ENCODE data around the gene PDZRN3. TPM values are rescaled to one million over a fixed set of nuclear protein-coding genes. Genes with fewer than 3 reads are reported as not detected.

The PDZRN3 gene
- total RNA-seq, 1 experiment from 2014 or later, result 1.4 TPM

DNA sequence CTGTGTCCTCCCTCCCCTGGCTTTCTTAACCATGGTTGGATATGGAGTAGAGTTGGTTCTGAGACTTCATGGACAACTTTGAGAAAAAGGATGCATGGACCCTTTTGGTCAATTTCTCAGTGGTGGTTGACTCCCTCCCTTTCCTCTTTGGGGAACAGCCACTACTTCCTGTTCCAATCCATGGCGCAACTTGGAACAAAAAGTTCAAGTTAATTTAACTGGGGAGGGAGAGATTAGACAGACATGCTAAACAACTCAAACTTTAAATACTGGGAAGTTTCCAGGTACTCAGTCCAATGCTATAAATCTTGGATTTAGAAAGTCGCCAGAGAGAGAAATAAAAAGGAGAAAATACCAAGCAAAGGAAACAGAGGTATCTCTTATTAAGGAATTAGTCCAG is 202.2 kb downstream of the PDZRN3 start:
- no peak for DNase-seq (ENCODE audit: low read depth)
- in situ Hi-C loops (cut with HindIII; ENCODE audit: low pct_unique_long_range_greater_than_20kb, low sequenced_read_pairs), result no loop called here

DNA sequence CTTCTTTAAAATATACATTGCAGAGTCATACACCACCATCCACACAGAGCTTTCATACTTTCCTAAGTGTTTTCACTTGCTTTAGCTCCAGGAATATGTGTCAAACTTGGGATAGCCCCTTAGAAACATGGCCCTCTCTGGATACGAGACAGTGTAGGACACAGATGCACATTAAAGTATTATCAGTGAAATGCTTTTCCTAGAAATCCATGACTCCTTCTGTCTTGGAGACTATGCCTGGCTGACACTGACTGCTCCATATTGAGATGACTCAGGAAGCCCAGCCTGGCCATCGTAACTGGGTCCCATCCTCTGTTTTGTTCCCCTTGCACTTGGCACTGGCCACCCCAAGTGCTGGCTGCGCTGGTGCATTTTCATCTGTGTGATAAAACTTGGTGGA is 204.8 kb downstream of the PDZRN3 start:
- in situ Hi-C loops (cut with HindIII; ENCODE audit: low pct_unique_long_range_greater_than_20kb, low sequenced_read_pairs), result no loop called here
- no peak for DNase-seq (ENCODE audit: low read depth)

DNA sequence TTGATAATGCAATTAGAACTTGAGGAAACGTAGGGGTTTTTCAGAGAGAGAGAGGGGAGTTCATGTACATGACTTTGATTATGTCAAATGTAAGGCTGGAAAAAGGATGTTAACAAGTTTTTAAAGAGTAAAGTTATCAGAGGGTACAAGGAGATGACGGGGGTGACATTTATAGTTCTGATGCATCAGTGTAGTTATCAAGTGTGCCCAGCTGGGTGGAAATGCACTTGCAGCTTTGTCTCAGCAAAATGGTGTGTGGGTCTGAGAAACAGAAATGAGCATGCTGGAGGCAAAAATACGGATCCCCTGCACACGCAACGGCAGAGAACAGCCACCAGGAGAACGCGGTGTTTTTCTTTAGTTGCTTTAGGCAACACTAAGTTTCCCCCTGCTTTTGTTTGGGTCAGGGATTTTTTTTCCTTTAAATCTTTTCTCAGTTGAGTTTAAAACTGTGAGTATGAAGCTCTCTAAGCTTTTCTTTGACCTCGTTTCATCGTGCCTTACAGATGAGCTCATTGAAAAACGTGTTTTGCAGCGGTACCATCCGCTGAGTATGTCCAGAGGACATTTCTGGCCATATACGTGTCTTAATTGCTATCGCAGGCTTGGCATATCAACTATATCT is 205.4 kb downstream of the PDZRN3 start:
- no peak for DNase-seq (ENCODE audit: low read depth)

DNA sequence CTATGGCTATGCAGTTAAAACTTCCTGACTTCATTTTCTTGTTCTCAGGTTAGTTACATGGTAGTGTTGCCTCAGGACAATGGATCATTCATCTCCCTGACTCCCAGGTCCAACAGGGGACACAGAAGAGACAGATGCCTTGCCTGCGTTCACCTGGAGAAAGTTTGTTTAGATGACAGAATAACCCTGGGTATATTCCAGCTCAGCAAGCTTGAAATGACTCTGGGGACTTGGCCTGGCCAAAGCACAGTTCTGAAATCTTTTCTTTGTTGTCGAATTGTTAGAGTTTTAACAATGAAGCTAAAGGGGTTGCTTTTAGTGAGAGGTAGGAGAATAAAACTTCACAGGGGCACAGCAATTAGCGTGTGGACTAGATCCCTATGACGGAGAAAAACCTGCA is 206.1 kb downstream of the PDZRN3 start:
- in situ Hi-C loops (cut with HindIII; ENCODE audit: low pct_unique_long_range_greater_than_20kb, low sequenced_read_pairs), result no loop called here
- no peak for DNase-seq (ENCODE audit: low read depth)

More for the DNA sequence above, 205.4 kb downstream of the PDZRN3 start:
- in situ Hi-C loops (cut with HindIII; ENCODE audit: low pct_unique_long_range_greater_than_20kb, low sequenced_read_pairs), result no loop called here

DNA sequence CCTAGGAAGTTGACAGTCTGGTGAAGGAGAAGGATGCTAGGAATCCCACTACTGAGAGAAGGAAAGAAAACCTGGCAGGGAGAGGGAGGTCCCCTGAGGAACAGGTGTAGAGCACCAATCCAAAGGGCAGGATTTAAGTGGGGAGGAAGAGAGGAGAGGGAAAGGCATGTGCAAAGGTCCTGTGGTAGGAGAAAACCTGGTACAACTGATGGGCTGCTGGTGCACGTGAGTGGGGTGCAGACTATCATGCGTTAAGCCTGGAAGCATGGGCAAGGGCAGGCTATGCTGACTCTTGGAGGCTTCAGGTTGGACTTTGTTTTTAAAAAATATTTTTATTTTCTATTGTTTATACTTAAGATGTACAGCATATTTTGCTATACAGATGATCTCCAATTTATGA is 209.6 kb downstream of the PDZRN3 start:
- no peak for DNase-seq (ENCODE audit: low read depth)
- in situ Hi-C loops (cut with HindIII; ENCODE audit: low pct_unique_long_range_greater_than_20kb, low sequenced_read_pairs), result no loop called here

DNA sequence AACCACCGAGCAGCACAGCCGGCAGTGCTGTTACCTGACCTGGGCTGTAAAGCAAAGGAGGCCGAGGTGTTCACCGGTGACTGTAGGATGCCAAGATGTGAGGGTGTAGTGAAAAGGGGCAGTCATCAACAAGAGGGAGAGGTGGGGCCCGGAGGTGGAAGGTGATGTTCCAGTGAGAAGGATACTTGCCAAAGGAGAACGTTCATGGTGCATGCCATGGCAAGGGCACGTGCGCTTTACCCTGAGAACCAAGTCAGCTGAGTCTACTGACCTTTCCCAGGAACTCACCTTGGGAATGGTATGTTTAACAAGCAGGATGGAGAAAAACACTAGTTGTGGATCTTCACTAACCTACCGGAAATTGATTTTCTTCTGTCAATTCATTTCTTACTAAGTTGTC is 211.1 kb downstream of the PDZRN3 start:
- no peak for DNase-seq (ENCODE audit: low read depth)
- in situ Hi-C loops (cut with HindIII; ENCODE audit: low pct_unique_long_range_greater_than_20kb, low sequenced_read_pairs), result no loop called here

DNA sequence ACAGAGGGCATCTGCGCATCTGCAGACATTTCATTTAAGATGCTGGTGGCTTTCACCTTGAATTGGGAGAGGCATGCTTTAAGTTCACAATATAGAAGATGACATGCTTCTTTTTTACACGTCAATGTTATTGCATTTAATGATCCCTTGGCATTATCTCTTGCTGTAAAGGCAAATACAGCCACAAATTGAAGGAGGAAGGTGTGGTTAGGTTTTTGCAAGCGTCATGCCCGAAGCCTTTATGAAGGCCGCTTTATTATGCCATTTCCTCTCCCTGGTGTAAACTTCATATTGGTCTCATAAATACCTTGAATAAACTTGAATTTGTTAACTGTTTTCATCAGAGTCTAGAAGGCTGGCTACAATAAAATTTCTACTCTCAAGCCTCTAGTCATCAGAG is 212.7 kb downstream of the PDZRN3 start:
- DNase-seq (ENCODE audit: low read depth), result no peak
- in situ Hi-C loops (cut with HindIII; ENCODE audit: low pct_unique_long_range_greater_than_20kb, low sequenced_read_pairs), result no loop called here

DNA sequence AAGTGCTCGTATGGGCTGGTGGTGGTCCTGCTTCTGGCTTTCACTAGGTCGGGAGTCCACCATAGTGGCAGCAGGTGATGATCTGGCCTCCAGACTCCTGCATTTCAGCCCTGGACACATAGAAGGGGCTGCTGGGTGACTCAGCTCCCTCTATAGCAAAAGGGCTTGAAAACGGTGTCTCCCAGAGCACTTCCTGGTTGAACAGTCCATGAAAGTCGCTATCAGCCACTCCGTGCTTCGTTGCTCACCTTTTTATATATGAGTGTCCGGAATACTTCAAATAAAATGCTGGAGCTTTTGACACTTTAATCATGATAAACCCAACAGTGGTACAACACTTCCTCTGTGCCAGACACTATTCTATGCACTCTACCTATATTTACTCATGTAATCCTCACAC is 213.2 kb downstream of the PDZRN3 start:
- in situ Hi-C loops (cut with HindIII; ENCODE audit: low pct_unique_long_range_greater_than_20kb, low sequenced_read_pairs), result no loop called here
- DNase-seq (ENCODE audit: low read depth), result no peak

DNA sequence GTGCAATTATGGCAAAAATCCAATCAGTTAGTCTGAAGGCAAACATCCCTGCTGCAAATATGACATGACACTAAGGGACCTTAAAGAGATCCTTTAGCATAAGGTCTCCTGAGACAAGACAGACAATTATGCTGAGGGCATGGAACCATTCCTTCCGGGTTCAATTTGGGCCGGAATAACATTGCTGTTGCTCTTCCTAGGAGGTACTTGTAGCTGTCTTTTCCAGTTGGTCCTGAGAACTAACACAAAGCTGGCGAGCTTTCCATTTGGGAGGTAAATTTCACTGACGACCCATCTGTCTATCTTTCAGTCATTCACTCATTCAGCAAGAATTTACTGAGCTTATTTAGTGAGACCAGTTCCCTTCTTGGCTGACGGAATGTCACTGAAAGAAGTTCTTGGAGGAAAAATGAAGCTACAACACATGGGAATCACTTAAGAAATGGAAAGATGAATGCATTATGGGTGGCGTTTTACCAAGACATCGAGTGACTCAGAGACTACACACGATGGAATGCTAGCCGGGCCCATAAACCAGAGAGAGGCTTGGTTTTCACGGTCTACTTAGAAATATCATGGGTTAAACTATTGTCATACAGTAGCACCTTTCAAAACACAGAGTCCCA is 215.5 kb downstream of the PDZRN3 start:
- DNase-seq (ENCODE audit: low read depth), result no peak
- in situ Hi-C loops (cut with HindIII; ENCODE audit: low pct_unique_long_range_greater_than_20kb, low sequenced_read_pairs), result no loop called here

DNA sequence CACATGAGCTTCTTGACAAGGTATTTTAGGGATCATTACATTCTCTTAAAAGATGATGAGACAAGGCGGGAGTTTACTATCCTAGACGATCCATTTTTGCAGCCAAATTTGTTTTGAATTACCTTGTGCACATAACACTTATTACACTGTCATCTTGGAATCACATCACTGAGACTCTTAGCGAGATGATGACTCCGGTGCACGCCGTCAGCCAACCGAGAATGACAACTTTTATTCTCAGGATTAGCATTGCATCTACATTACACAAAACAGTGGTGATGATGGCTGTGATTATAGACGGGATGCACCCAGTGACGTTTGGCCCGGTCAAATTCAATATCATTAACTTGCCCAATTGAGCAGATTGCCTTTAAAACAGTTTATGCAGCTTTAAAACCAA is 216.1 kb downstream of the PDZRN3 start:
- DNase-seq (ENCODE audit: low read depth), result no peak
- in situ Hi-C loops (cut with HindIII; ENCODE audit: low pct_unique_long_range_greater_than_20kb, low sequenced_read_pairs), result no loop called here

DNA sequence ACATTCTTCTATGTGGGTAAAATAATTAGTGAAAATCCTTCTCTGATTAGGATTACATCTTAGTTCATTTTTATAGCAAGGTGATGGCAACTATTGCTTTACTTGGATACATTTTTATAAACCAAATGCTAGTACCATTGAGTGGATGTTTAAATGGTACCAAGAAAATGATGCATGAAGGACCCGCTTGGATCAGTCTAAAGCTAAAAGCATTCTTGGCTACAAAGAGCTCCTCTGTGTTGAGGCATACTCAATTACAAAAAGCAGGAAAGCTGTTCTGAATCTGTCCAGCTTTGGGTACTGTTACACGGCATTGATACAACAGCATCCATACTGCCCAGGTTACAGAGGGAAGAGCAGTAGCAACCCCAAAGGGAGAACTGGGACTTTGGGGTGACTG is 217.2 kb downstream of the PDZRN3 start:
- in situ Hi-C loops (cut with HindIII; ENCODE audit: low pct_unique_long_range_greater_than_20kb, low sequenced_read_pairs), result no loop called here
- DNase-seq (ENCODE audit: low read depth), result no peak

DNA sequence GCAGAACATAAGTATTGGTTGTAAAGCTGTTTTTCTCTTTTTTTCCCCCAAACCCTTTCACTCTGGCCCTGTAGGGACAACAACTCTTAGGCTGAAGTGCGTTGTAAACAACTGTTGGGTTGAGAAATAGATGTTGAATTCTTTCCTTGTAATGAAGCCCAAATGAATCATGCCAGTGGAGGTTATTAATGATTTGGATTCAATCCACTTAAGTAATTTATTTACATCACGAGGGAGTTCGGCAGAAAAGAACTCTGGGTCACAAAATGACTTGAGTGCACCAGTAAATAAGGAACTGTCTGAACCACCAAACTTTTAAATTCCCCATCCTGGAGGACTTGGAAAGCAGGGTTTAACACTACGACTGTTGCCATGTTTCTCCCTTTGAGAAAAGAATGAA is 218.9 kb downstream of the PDZRN3 start:
- in situ Hi-C loops (cut with HindIII; ENCODE audit: low pct_unique_long_range_greater_than_20kb, low sequenced_read_pairs), result no loop called here
- no peak for DNase-seq (ENCODE audit: low read depth)

DNA sequence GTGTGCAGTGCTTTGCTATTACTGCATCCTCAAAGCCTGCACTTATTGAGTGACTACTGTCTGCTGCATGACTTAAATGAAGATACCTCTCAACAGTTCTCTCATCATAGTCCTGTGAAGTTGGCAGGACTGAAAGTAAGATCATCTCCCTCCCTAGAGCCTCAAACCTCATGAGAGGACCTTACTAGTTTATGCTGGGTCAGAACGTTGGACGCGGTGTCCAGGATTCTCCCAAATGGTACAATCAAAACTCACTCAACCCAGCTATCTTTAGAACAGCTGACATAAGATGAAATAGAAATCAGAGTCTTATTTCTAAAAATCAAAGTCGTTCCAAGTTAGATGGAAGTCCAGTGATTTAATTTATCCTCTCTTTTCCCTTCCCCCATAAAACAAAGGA is 219.7 kb downstream of the PDZRN3 start:
- no peak for DNase-seq (ENCODE audit: low read depth)
- in situ Hi-C loops (cut with HindIII; ENCODE audit: low pct_unique_long_range_greater_than_20kb, low sequenced_read_pairs), result no loop called here

DNA sequence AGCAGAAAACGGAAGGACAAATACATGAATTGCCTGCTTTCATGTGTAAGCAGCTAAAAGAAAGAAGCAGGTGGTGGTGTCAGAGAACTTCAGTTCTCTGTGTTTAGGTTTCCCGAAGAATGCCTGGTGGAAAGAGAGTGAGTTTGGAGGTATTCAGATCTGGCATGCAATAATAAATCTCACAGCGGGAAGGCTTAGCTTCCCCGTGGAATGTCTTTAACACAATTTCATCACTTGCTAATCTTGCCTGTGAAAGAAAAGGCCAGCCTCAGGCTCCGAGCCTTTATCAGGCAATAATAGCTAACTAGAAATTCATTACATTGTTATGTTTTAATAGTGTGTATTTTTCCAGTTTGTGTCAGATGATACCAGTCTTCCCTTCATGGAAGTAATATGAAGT is 220.3 kb downstream of the PDZRN3 start:
- in situ Hi-C loops (cut with HindIII; ENCODE audit: low pct_unique_long_range_greater_than_20kb, low sequenced_read_pairs), result no loop called here
- no peak for DNase-seq (ENCODE audit: low read depth)

DNA sequence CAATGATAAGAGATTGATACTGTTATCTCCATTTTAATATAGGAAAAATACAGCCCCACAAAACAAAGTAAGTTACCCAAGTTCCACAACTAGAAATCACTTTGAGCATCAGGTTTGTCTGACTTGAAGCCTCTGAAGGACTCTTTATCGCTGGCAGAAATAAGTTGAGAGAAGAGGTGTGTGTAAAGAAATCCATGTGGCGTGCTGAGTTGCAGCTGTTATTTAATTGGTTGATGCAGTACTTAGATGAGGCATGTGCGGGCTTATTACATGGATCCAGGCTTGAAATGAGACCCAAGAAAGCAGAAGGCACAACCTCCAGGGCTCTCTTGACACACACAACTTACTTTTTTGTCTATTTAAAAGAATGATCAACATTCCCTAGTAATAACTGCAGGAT is 221.3 kb downstream of the PDZRN3 start:
- no peak for DNase-seq (ENCODE audit: low read depth)
- in situ Hi-C loops (cut with HindIII; ENCODE audit: low pct_unique_long_range_greater_than_20kb, low sequenced_read_pairs), result no loop called here

DNA sequence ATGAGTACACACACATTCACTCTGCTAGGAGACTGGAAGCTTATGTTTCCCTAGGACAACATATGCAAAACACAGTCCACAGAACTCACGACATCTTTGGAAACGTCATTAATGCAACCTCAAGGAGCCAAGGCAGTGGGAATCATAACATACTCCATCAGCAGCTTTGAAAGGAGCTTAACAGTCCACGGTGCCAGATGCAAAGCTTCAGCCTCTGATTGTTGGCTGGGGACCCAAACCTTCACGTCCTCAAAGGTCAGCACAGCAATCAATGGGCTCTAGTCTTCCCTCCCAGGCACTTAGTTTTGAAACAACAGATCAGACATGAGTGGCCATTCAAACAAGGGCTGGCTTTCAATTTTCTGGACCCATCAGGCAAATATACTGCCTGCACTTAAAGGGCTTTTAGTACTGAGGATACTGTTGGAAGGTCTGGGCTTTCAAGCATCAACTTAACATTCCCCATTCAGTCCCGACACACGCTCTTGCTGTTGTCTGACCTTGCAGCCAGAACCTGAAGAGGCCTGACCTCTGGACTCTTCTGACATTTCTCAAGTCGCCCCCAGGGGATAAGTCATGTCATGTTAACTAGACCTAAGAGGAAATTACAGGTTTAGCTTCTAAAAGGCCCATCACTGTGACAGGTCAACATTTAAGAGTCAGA is 223.0 kb downstream of the PDZRN3 start:
- in situ Hi-C loops (cut with HindIII; ENCODE audit: low pct_unique_long_range_greater_than_20kb, low sequenced_read_pairs), result no loop called here
- DNase-seq (ENCODE audit: low read depth), result no peak

DNA sequence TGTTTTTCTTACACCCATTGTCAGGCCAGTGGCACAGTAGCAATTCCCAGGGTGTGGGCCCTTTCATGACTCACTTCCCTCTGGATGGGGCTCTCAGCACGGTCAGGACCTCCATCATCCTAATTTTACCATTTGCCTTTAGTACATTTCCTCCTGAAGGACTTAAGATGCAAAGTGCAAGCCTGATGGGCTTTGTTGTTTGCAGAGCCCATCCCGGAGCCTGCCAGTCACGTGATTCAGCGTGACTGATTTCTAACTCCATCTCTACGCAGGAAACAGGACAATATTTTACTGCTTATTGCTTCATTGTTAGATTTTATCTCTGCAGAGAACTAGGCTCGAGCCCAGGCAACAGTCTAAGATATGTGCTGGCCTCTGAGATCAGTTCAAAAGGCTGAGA is 223.7 kb downstream of the PDZRN3 start:
- in situ Hi-C loops (cut with HindIII; ENCODE audit: low pct_unique_long_range_greater_than_20kb, low sequenced_read_pairs), result no loop called here
- DNase-seq (ENCODE audit: low read depth), result no peak

DNA sequence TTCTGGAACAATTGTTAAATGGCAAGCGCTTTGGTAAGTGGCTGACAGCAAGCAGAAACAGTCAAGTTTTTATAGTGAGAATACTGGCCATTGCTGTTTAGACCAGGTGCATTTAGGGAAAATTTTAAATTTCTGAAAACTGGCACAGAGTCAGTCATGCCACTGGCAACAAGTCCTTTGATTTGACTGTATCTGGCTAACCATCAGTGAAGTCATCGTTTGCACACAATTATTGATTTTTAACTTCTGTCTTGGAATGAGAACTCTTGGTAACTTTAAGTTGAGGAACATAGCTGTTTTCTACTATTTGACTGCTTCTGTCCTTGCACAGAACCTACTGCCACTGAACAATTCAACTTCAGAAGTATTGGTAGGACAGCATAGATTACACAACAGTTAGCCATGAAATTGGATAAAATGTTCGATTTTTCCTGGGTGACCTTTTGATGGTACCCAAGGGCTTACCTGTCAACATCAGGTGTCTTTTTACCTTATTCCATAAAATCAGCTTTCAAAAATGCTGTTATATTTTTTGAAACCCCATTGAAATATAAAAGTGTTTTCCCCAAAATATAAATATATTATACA is 225.0 kb downstream of the PDZRN3 start:
- in situ Hi-C loops (cut with HindIII; ENCODE audit: low pct_unique_long_range_greater_than_20kb, low sequenced_read_pairs), result no loop called here

DNA sequence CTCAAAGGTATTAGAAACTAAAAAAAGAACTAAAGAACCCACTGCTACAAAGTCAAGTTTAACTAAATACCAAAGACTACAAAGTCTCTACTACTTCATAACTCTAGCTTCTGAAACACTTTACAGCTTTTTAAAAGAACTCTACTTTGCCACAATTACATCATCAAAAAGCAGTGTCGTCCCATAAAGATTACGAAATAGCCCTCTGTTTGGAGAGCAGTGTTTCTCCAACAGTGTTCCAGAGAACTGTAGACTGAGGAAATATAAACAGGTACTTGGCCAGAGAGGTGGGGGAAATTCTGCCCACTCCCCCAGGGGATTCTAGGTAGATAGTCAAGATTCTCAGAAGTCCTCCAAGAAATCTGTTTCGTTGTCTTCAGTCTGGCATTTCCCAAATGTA is 225.6 kb downstream of the PDZRN3 start:
- DNase-seq (ENCODE audit: low read depth), result no peak
- in situ Hi-C loops (cut with HindIII; ENCODE audit: low pct_unique_long_range_greater_than_20kb, low sequenced_read_pairs), result no loop called here

More for the DNA sequence above, 225.0 kb downstream of the PDZRN3 start:
- DNase-seq (ENCODE audit: low read depth), result no peak

DNA sequence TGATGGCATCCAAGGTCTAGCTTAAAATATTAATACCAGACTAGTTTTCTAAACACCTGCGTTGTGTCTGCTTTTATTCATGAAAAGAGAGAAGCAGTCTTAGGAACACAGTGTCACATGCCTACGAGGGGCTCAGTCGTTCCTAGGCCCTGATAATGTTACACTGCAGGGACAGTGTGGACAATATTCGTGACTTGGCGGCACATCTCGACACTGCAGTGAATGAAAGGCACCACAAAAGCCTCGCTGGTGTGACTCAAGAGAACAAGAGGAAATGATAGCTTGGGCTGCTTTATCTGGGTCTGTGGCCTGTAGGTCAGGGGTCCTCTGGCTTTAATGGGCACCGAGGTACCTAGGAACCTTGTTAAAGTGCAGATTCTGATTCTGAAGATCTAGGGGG is 226.7 kb downstream of the PDZRN3 start:
- in situ Hi-C loops (cut with HindIII; ENCODE audit: low pct_unique_long_range_greater_than_20kb, low sequenced_read_pairs), result no loop called here
- DNase-seq (ENCODE audit: low read depth), result no peak

Measured in Caki2 (cell line).